OCI-M1 (cell line): ENCODE measurements around the gene NELFA.
"Not testable (repeated sequence)": the region's sequence is repeated elsewhere in the genome, so short reads cannot be mapped to it uniquely, and the experiment has no call there.

Experiments
- DNase-seq: peaks from one replicate; lab custom pipeline; 2025; lab: John Stamatoyannopoulos, UW

The NELFA gene

DNA sequence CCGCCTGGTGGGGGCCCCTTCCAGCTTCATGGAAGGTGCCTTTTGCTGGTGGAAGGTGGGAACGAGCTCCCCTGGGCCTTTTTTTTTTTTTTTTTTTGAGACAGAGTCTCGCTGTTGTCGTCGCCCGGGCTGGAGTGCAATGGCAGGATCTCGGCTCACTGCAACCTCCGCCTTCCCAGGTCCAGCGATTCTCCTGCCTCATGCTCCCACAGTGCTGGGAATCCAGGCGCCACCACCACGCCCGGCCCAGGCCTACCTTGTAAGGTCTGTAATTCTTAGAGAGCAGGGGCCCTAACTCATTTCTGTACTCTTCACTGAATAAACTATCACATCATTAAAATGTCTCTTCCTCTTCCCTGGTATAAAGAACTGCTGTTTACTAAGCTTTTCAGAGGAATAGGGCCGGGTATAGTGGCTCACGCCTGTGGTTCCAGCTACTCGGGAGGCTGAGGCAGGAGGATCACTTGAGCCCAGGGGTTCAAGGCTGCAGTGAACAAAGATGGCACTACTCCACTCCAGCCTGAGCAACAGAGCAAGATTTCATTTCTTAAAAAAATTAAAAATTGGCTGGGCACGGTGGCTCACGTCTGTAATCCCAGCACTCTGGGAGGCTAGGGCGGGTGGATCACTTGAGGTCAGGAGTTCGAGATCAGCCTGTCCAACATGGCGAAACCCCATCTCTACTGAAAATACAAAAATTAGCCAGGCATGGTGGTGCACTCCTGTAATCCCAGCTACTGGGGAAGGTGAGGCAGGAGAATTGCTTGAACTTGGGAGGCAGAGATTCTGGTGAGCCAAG lies 14.9 kb downstream of the NELFA start:
- DNase-seq, result not testable (repeated sequence)

GRCh38 chr4:1993169-1993516 lies 15.6 kb downstream of the NELFA start:
- no peak for DNase-seq

DNA sequence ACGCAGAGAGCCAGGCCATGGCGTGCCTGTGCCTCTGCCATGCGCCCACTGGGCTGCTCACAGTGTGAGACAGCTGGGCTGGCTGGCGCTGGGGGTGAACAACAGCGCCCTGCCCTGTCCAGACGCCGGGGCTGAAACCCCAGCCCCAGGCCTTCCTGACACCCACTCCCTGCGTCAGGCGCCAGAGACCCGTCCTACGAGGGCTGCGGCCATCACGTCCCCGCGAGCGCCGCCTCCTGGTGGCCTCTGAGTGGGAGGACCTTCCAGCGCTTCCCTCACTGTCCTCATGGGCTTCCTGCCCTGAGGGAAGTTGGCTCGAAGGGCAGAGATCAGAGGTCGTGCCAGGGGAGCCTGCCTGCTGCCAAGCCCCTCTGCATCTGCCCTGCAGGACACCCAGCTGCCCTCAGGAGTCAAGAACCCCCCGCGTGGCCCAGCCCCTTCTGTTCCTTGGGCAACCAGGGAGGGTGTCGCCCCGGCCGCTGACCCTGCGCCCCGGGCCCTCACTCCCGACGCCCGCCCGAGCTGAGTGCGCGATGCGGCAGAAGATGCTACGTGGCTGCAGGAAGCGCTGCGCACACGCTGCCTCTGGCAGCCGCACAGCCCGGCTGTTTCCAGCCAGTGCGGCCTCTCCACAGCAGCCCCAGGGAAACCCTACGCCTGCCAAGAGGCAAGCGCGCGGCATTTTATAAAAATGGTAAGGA lies 16.2 kb downstream of the NELFA start:
- no peak for DNase-seq

- DNase-seq, result no peak
Observed at GRCh38 chr4:1991596-1992434, 17.0 kb downstream of the NELFA start.

GRCh38 chr4:1991087-1991486 lies 17.7 kb downstream of the NELFA start:
- no peak for DNase-seq

GRCh38 chr4:1990676-1991075 lies 18.1 kb downstream of the NELFA start:
- no peak for DNase-seq

GRCh38 chr4:1990348-1990645 lies 18.5 kb downstream of the NELFA start:
- DNase-seq, result no peak

DNA sequence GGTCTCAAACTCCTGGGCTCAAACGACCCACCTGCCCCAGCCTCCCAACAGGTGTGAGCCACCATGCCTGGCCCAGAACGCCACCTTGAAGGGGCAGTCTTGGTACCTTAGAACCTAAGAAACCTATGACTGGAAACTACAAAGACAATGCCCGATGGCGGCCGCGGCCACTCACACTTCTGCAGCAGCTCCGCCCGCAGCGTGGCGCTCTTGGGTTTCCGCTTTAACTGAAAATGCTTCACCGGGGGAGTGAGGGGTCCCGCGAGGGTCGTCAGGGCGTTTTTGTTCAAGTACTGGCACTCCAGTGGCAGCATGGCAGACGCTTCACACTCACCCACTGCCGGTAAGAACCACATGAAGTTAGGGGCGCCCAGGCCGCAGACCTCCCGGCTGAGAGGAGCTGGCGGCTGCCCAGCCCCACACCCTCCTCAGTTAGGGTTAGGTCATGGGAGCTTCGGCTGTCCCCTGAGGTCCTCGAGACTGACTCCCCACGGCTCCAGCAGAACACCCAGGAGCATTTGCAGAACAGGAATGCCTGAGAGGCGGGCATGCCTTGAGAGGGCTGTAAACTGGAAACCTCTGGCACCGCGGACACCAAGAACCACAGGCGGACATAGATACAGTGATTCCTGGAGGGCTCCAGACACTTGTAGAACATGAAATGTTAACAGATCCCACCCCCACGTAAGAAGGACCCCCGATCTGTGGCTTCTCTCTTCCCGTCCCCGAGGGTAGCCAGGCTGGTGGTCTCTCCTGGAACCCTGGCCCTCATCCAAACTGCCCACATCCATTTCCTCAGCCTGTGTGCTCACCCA lies 19.0 kb downstream of the NELFA start:
- DNase-seq, result no peak

DNA sequence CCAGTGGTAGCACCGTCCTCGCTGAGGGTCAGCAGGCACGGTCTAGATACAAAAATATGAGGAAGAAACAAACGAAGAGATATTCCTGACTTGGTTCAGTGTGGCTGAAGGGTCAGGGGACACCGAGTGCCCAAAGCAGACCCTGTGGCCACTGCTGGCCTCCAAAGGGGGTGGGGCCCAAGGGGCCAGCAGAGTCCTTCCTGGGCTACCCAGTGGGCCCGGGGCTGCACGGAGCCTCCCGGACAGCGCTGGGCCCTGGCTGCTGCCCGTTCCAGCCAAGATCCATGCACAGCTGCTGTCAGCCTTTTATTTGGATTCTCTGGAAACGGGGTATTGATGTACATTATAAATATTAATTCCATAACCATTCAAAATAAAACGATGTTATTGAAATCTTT lies 20.4 kb downstream of the NELFA start:
- DNase-seq, result no peak

DNA sequence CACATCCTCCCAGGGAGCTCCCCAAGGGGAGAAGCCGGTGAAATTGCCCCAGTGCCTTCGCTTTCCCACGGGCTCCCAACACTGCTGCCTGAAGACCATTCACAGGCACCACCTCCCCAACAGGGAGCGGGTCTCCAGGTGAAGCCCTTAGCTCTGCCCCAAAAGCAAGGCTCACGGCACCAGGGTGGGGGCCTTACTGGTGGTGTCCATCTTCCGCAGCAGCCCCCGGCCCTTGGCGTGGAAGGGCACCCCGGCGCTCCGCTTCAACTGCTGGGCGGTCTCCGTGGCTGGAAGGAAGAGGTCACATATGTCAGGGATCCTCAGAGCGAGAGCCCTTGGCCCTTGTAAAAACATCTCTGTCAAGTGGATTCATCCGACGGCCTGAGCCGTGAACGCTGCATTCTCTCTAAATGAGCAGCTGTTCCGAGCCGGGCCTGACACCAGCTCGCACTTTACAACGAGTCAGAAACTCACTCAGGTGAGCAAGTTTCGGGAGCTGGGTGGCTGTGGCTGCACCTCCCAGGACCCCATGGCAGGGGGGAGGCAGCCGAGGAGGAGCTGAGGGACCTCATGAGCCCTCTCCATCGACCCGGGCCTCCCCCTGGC lies 20.9 kb downstream of the NELFA start:
- DNase-seq, result no peak

- DNase-seq, result no peak
Observed at GRCh38 chr4:1987296-1987695, 21.5 kb downstream of the NELFA start.

DNA sequence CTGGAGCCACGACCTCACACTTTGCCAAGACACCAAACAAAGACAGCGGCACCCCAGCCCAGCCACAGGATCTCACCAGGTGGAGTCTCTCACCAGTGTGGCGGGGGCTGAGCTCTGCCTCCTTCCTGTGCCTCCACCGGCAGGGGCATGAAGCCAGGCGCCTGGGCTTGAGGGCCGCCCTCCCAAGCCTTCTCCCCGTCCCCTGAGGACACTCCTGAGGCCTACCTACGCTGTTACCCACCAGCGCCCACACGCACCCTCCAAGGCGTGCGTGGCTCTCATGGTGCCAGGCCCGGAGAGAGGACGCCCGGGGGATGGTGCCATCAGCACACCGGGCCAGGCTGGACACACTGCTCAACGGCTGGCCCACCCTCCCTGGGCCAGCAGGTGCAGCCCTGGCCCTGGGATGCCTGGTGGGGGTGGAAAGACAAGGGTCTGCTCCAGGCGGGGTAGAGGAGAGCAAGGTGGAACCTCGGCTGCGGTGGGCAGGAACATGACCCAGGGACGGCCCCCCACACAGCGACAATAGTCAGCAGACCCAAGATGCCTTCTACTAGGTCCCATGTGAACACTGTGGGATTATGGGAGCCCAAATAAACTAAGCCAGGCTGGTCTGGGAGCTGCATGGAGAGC lies 22.1 kb downstream of the NELFA start:
- DNase-seq, result no peak

GRCh38 chr4:1985780-1986577 lies 22.8 kb downstream of the NELFA start:
- DNase-seq, result no peak

DNA sequence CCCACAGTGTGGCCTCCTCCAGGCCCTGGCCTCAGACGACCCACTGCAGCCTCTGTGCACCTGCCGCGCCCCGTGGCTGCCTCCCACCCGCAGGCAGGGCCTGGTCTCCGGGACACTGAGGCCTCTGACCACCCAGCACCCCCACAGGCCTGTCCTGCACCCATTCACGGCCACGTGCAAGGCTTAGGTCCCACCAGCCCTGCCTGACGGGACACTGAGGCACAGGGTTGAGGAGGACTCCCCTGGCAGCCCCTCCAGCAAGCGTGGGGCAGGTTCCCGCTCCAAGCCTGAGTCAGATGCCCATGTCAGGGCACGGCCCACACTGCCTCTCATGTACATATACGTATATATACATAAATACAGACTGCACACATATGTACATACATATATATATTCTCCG lies 23.5 kb downstream of the NELFA start:
- no peak for DNase-seq

DNA sequence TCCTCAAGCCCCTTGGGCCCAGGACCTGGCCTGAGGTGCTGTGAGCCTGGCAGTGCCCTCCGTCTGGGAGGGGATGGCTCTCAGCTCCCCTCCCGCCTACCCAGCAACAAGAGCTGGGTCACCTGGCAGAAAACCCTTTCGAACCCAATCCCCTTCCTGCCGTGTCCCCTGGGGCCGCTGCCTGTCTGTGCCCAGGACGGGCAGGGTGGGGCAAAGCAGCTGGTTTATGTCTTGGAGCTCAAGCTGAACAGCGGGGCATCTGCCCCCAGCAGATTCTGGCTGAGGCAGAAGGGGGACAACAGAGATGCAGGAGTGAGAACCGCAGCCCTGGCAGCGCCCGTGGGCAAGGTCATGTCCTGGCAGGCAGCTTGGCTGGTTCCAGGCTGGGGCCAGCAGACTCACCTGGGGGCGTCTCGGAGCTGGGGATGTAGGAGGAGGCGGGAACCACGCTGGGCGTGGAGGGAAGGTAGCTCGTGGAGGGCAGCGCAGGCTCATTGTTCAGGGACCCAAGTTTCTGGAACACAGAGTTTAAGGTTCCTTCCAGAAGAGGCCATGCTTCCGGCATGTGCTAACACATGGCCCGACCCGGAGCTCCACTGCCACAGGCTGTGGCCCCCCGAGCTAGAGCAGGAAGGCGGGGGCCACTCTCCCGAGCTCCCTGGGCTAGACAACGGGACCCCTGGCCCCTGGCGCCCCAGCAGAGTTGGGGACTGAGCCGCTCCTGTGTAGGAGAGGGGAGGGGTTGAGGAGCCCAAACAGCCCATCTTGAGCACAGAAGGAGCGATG lies 24.2 kb downstream of the NELFA start:
- DNase-seq, result no peak

DNA sequence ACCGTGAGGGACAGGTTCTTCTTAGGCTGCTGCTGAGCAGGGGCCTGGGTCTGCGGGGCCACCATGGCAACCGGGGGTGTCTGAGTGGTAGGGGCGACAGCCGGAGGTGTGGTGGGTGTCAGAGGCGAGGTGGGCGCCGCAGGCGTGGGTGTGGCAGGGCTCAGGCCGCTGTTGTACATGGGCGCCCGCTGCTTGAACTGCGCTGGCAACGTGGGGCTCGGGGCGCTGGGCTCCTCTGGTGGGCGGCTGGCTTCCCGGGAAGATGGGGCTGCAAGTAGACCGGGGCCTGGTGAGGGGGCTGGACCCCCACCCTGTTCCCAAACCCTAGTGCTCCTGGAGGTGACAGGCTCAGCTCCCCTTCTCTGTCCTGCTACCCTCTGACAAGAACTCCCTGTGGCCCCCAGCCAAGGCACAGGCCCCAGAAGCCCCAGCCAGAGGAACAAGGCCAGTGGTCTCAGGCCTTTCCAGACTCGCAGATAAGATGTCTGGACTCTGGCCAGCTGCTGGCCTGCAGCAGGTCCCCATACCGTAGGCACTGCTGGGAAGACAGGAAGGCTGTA lies 24.8 kb downstream of the NELFA start:
- no peak for DNase-seq

DNA sequence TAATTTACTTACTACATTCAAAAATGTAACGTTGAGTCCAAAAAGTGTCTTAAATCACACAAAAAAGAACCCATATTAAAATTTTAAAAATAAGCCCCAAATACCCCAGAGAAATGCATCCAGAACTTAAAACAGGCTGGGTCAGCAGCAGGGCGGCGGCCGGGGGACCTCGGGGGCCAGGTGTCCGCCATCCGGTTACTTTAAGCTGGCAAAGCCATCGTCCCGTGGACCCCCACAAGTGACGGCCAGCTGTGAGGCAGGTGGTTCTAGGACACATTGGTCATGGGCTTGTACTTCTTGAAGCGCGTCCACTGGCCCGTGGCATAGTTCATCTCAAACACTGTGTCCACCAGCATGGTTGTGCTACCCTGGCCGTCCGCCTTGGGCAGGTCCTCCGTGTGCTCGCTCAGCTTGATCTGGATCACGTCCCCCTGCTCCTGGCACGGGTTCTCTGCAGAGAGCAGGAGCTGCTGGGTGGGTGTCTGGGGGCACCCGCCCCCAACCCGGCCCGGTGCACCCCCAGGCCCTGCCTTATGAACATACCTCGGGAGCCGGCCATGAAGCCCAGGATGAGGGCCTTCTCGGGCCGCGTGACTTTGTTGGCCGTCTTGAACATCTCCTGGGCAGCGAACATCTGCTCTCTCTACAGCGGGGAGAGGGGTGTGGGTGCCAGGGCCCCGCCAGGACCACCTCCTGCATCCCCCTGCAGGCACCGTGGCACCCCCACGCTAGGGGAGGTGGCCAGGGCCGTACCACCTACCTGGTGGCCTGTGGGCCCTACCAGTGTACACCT lies 25.5 kb downstream of the NELFA start:
- DNase-seq, result no peak
